ENCODE data around the gene HEATR1.

HEATR1 gene

DNA sequence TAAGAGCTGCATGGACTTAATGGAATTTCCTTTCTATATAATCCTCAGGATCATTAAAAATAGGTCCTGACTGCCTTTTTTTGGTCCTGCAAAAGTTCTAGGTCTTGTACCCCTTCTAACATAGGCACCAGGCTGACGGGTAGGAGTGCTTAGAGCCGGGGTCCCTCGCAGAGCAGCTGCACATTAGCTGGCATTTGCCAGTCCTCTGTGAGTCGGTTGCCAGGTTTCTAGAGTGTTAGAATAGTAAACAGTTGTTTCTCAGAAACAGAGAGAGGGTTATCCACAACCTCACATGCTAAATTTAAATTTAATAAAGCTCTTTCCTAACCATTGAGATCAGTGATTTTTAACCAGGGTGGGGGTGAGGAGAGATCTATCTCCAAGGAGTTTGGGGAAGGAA lies 35.4 kb upstream of the HEATR1 start:
- TF ChIP-seq LEF1 (IDR thresholded peaks at IDR 0.05; ENCODE audit: borderline replicate concordance), result no peak
- no peak for TF ChIP-seq BHLHE40 (IDR thresholded peaks at IDR 0.05; ENCODE audit: borderline replicate concordance)
- no peak for TF ChIP-seq FOXM1 (IDR thresholded peaks at IDR 0.05; ENCODE audit: borderline replicate concordance)
- TF ChIP-seq TARDBP (IDR thresholded peaks at IDR 0.05), result no peak
- no peak for TF ChIP-seq ZNF384 (IDR thresholded peaks at IDR 0.05)
- TF ChIP-seq CTBP1 (IDR thresholded peaks at IDR 0.05; ENCODE audit: borderline replicate concordance), result no peak
- TF ChIP-seq FOXK2 (IDR thresholded peaks at IDR 0.05), result no peak
- DNase-seq (ENCODE audit: extremely low spot score), result no peak
- POLR2A ChIA-PET, result interaction anchor here (0.9 to 3.2 kb wide), 2 partner anchors 9 to 35 kb away, joined by 6 to 12 read pairs; partner anchors contain the start of gene HEATR1
- CTCF ChIA-PET, result no interaction called here

DNA sequence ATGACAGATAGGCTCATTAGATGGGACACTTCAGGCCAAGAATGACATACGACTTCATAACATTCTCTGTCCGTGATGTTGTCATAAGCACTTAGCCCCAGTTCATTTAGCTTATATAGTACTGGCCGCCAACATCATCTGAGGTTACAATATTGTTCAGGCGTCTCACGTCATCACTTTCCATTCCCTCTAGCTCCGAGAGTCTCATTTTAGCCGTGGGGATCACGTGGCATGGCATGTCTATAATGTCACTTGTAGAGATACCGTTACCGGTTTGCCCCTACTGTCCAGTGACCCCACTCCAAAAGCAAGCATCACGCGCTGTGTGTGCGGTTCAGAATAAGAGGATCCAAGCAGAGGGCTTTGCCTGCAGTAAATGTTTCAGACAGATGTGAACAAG lies 34.6 kb upstream of the HEATR1 start:
- no peak for TF ChIP-seq LEF1 (IDR thresholded peaks at IDR 0.05; ENCODE audit: borderline replicate concordance)
- no peak for TF ChIP-seq FOXK2 (IDR thresholded peaks at IDR 0.05)
- TF ChIP-seq TARDBP (IDR thresholded peaks at IDR 0.05), result no peak
- TF ChIP-seq ZNF384 (IDR thresholded peaks at IDR 0.05), result no peak
- ChIA-PET CTCF (no interaction called here), POLR2A (interaction anchor here (3.2 kb wide), 1 partner anchor 34 kb away, joined by 12 read pairs; the partner anchor contains the start of gene HEATR1)
- no peak for DNase-seq (ENCODE audit: extremely low spot score)

DNA sequence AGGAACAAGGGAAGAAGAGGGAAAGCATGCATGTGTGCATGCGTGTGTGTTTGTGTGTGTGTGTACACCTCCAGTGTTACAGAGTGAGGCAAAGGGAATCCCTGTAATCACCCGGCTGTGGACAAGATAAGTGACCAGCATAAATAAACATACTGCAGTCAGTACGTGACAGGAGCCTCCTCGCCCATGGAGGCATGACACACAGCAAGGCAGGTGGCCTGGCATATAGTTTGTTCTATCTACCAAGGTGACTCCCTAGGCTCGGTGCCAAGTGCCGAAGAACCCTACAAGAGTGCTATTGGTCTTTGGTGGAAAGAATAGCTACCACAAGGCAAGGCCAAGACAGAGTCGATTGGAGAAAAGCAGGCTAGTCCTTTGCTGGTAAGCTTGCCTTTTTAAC lies 31.7 kb upstream of the HEATR1 start:
- no peak for DNase-seq (ENCODE audit: extremely low spot score)
- TF ChIP-seq ELF4 (IDR thresholded peaks at IDR 0.05) (no peak), L3MBTL2 (conservative IDR thresholded peaks at IDR 0.05) (no peak), CTBP1 (IDR thresholded peaks at IDR 0.05; ENCODE audit: borderline replicate concordance) (no peak), BHLHE40 (IDR thresholded peaks at IDR 0.05; ENCODE audit: borderline replicate concordance) (no peak)
- CTCF ChIA-PET, result interaction anchor here (0.9 kb wide), 1 partner anchor 123 kb away, joined by 3 read pairs; no protein-coding TSS in a partner anchor
- POLR2A ChIA-PET, result no interaction called here

DNA sequence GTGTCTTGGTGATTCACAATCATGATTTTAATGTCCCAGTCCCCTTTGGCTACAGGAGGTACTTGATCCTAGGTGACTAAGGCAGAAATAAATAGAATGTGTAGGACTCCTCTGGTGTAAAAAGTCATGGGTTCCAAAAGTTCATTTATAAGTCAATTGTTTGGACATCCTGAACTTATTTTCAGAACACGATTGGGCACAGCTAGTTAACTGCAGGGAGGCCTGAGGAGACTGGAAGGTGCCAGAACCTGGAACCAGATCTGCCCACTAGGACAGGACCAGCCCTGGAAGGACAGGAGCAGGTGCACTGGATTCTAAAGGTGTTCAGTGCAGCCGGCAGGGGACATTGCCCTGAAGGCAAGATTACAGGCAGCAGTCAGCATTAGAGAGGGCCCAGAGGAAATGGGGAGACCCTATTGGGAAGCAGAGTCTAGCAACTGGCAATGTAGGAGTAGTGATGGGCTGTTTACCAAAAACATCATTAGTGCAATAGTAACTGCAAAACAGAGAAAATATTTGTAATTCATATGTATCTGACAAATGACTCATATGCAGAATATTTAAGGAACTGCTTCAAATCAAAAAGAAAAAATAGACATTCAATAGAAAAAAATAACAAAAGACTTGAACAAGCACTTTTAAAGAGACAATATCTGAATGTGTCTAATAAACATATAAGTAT lies 23.6 kb upstream of the HEATR1 start:
- POLR2A ChIA-PET, result no interaction called here
- no peak for DNase-seq (ENCODE audit: extremely low spot score)
- CTCF ChIA-PET, result no interaction called here
- TF ChIP-seq, protein P1, sequence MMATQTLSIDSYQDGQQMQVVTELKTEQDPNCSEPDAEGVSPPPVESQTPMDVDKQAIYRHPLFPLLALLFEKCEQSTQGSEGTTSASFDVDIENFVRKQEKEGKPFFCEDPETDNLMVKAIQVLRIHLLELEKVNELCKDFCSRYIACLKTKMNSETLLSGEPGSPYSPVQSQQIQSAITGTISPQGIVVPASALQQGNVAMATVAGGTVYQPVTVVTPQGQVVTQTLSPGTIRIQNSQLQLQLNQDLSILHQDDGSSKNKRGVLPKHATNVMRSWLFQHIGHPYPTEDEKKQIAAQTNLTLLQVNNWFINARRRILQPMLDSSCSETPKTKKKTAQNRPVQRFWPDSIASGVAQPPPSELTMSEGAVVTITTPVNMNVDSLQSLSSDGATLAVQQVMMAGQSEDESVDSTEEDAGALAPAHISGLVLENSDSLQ (IDR thresholded peaks at IDR 0.05), result no peak
- TF ChIP-seq NFRKB (IDR thresholded peaks at IDR 0.05) (no peak), BHLHE40 (IDR thresholded peaks at IDR 0.05; ENCODE audit: borderline replicate concordance) (no peak), ARNT (IDR thresholded peaks at IDR 0.05) (no peak), CTBP1 (IDR thresholded peaks at IDR 0.05; ENCODE audit: borderline replicate concordance) (no peak)

DNA sequence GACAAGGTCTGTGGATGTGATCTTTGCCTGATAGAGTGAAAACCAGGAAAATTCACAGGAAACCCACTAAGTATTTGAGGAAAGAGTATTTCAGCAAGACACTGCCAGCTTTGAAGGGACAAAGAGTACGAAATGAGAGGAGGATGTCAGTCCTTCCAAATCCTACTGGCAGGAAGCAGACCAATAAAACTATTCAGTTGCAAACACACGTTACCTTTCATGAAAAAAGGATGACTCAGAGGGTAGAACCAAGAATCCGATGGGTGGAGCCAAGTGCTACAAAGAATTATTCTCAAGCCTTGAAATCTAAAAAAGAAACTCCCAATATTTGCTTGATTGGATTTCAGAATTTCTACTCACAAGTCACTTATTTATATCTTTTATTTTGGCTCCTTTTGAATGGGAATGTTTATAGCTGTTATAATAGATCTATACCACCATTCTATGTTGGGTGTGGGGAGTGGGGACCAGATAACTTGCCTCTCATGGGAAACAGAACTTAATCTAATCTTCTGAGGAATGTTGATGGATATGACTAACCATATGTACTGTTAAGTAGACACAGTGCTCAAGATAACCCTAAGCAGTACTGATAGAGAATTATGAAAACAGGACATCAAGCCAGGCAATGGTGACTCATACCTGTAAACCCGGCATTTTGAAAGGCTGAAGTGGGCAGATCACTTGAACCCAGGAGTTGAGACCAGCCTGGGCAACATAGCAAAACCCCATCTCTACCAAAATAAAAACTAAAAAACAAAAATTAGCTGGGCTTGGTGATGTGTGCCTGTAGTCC lies 19.3 kb upstream of the HEATR1 start:
- TF ChIP-seq BHLHE40 (IDR thresholded peaks at IDR 0.05; ENCODE audit: borderline replicate concordance), result no peak
- no peak for TF ChIP-seq SP1 (IDR thresholded peaks at IDR 0.05)
- TF ChIP-seq CTBP1 (IDR thresholded peaks at IDR 0.05; ENCODE audit: borderline replicate concordance), result no peak
- TF ChIP-seq HDGF (IDR thresholded peaks at IDR 0.05; ENCODE audit: borderline replicate concordance), result no peak
- no peak for TF ChIP-seq FOXA1 (IDR thresholded peaks at IDR 0.05)
- no peak for TF ChIP-seq ARNT (IDR thresholded peaks at IDR 0.05)
- TF ChIP-seq ELF4 (IDR thresholded peaks at IDR 0.05), result no peak
- TF ChIP-seq TARDBP (IDR thresholded peaks at IDR 0.05), result no peak
- TF ChIP-seq LEF1 (IDR thresholded peaks at IDR 0.05; ENCODE audit: borderline replicate concordance), result no peak
- no peak for TF ChIP-seq FOXK2 (IDR thresholded peaks at IDR 0.05)
- no peak for TF ChIP-seq NFRKB (IDR thresholded peaks at IDR 0.05)
- no peak for TF ChIP-seq SUZ12 (IDR thresholded peaks at IDR 0.05)
- no peak for TF ChIP-seq ZNF384 (IDR thresholded peaks at IDR 0.05)
- TF ChIP-seq, protein P1 (IDR thresholded peaks at IDR 0.05), result no peak
- no peak for TF ChIP-seq L3MBTL2 (conservative IDR thresholded peaks at IDR 0.05)
- no peak for TF ChIP-seq FOXM1 (IDR thresholded peaks at IDR 0.05; ENCODE audit: borderline replicate concordance)
- no peak for DNase-seq (ENCODE audit: extremely low spot score)
- CTCF ChIA-PET, result interaction anchor here (1.0 kb wide), 1 partner anchor 15 kb away, joined by 3 read pairs; no protein-coding TSS in a partner anchor
- POLR2A ChIA-PET, result no interaction called here

DNA sequence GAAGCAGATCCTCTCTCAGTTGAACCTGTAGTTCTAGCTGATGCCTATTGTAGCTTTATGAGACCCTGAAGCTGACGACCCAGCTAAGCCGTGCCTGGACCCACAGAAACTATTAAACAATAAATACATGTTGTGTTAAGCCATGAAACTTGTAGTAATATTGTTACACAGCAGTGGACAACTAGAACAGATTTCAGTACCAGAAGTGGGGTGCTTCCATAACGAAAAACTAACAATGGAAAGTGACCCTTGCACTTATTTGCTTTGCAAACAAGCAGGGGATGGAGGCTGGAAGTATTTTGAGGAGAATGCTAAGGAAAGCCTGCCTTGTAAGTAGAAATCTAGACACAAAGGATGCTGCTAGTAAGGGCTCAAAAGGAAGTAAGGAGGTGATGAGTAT lies 18.1 kb upstream of the HEATR1 start:
- DNase-seq (ENCODE audit: extremely low spot score), result no peak
- CTCF ChIA-PET, result interaction anchor here (1.0 kb wide), 1 partner anchor 13 kb away, joined by 3 read pairs; no protein-coding TSS in a partner anchor
- POLR2A ChIA-PET, result interaction anchor here (0.9 kb wide), 1 partner anchor 18 kb away, joined by 5 read pairs; the partner anchor contains the start of gene HEATR1
- TF ChIP-seq SP1 (IDR thresholded peaks at IDR 0.05) (no peak), CTBP1 (IDR thresholded peaks at IDR 0.05; ENCODE audit: borderline replicate concordance) (no peak), HDGF (IDR thresholded peaks at IDR 0.05; ENCODE audit: borderline replicate concordance) (no peak), LEF1 (IDR thresholded peaks at IDR 0.05; ENCODE audit: borderline replicate concordance) (no peak), BHLHE40 (IDR thresholded peaks at IDR 0.05; ENCODE audit: borderline replicate concordance) (no peak), ARNT (IDR thresholded peaks at IDR 0.05) (no peak), ZNF384 (IDR thresholded peaks at IDR 0.05) (no peak), FOXM1 (IDR thresholded peaks at IDR 0.05; ENCODE audit: borderline replicate concordance) (no peak), NFRKB (IDR thresholded peaks at IDR 0.05) (no peak)
- TF ChIP-seq, protein P1 (IDR thresholded peaks at IDR 0.05), result no peak

Data from HEK293T (cell line).